HG03175 (cell line): ENCODE results near the gene SPAG16.

Experiments used
- ATAC-seq: cut with Tn5 transposase; IDR thresholded peaks from one replicate; pipeline ENCODE4 v1.9.1; 2021; ENCODE audit warnings: mild to moderate bottlenecking, moderate library complexity; ENCODE audit not compliant: unreplicated experiment

The SPAG16 gene

DNA sequence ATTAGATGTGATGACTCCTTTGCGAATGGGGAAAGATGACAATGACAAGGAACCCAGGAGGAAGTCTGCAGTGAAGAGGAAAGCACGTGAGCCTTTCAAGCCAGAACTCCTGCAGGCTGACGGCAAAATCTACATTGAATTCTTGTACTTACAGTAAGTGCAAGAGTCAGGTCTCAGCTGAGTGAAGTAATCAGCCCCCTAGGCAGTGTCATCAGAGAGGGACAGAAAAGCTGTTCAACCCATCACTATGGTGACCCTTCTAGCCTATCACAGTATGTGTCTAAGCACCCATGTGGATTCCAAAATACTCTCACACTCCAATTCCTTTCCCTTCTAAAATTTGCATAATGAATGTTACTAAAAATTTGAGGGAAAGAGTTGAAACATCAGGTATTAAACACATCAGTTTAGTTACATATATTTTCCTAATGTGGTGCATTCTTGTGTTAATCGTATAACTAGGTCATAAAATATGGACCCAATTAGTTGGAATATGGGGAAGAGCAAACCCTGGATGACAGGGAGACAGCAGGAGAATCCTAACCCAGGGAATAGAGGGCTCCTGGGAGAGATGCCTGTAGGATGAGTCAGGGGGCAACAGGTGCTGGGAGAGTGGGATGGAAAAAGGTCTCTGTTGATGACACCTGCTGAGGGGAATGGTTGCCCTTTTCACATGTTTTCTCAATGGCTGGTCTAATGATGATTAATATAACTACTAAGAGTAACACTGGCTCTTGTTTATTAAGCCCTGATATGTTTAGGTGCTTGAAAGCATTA, 1166.0 kb downstream of the SPAG16 start:
- ATAC-seq, result no peak

DNA sequence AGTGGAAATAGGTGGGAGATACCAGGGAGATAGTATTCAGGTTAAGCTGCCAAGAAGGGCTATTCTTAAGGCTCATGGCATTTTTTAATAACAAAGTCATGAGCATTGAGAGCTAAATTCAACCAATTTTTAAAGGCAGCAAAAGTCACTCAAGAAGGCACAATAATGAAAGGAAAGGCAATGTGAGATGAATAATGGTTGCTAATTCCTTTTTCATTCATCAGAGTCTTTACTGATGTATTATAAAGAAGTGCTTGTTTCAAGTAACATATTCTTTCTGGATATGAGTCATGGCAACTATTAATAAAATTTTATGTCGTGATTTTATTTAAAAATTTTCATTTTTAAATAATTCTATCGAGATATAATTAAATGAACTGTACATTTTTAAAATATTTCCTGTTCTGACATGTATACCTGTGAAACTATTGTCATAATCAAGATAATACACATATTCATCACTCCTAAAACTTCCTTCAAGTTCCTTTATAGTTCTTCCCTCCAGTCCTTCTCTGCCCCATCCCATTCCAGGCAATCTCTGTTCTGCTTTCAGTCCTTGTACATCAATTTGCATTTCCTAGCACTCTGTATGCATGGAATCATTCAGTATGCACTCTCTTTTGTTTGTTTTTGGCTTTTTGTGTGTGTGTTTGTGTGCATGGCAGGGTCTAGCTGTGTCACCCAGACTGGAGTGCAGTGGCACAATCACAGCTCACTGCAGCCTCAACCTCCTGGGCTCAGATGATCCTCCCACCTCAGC, 1167.4 kb downstream of the SPAG16 start:
- ATAC-seq, result no peak
